GM12865 (cell line): Measurements from ENCODE around the gene GRK5.
"Not testable (repeated sequence)": the region's sequence is repeated elsewhere in the genome, so short reads cannot be mapped to it uniquely, and the experiment has no call there.

ENCODE experiments used
- DNase-seq: peaks from one replicate; pipeline ENCODE4 v3.0.0; 2010; ENCODE audit warnings: low read depth
- H3K4me3 ChIP-seq: 2 replicates; pipeline ENCODE4 v1.5.1; 2011; ENCODE audit warnings: mild to moderate bottlenecking, low read depth, low read length, control low read depth
- CTCF ChIP-seq: IDR thresholded peaks from 2 replicates; pipeline ENCODE4 v1.5.1; 2011; ENCODE audit warnings: low read length, control low read depth, low read depth, inconsistent platforms; ENCODE audit not compliant: insufficient read depth; ENCODE audit errors: missing control alignments

Gene GRK5

GRCh38 chr10:119462773-119463172 lies 255.4 kb downstream of the GRK5 start:
- no peak for TF ChIP-seq CTCF
- DNase-seq: no peak
- no peak overlapping the region for H3K4me3 ChIP-seq

GRCh38 chr10:119463195-119463594 lies 255.8 kb downstream of the GRK5 start:
- DNase-seq, H3K4me3 ChIP-seq: not testable (repeated sequence)

GRCh38 chr10:119465085-119465484 lies 257.7 kb downstream of the GRK5 start:
- no peak for TF ChIP-seq CTCF

GRCh38 chr10:119466076-119466475 lies 258.7 kb downstream of the GRK5 start:
- no peak for TF ChIP-seq CTCF
- H3K4me3 ChIP-seq: no peak overlapping the region
- DNase-seq: no peak

More at GRCh38 chr10:119465085-119465484, 257.7 kb downstream of the GRK5 start:
- DNase-seq: no peak
- H3K4me3 ChIP-seq: no peak overlapping the region

- no peak for TF ChIP-seq CTCF
- peak; percentile 41 for DNase-seq
- no peak overlapping the region for H3K4me3 ChIP-seq
Measured at GRCh38 chr10:119466655-119467054, 259.3 kb downstream of the GRK5 start.

- H3K4me3 ChIP-seq: no peak overlapping the region
- no peak for DNase-seq
- no peak for TF ChIP-seq CTCF
Measured at GRCh38 chr10:119468542-119469324, 261.4 kb downstream of the GRK5 start.

GRCh38 chr10:119469325-119469707 lies 261.9 kb downstream of the GRK5 start:
- no peak for DNase-seq
- no peak for TF ChIP-seq CTCF
- H3K4me3 ChIP-seq: no peak overlapping the region
